Stimulated activated CD4-positive, alpha-beta T cell treated with anti-CD3 and anti-CD28 coated beads, Interleukin-1b, Interleukin-23, amount 100 ng/mL, for 4 hours (primary cell): Measurements from ENCODE around the gene MYBPC2.
A peak's percentile ranks its signal among the peaks of the same experiment; 100 is the strongest.
"Not testable (repeated sequence)": the region's sequence is repeated elsewhere in the genome, so short reads cannot be mapped to it uniquely, and the experiment has no call there.

Experiments used
- DNase-seq, 2 donors: peaks; one replicate each; pipeline ENCODE4 v3.0.0-alpha.2; 2020; ENCODE audit warnings: low read depth in 2 of 2

Gene MYBPC2

DNA sequence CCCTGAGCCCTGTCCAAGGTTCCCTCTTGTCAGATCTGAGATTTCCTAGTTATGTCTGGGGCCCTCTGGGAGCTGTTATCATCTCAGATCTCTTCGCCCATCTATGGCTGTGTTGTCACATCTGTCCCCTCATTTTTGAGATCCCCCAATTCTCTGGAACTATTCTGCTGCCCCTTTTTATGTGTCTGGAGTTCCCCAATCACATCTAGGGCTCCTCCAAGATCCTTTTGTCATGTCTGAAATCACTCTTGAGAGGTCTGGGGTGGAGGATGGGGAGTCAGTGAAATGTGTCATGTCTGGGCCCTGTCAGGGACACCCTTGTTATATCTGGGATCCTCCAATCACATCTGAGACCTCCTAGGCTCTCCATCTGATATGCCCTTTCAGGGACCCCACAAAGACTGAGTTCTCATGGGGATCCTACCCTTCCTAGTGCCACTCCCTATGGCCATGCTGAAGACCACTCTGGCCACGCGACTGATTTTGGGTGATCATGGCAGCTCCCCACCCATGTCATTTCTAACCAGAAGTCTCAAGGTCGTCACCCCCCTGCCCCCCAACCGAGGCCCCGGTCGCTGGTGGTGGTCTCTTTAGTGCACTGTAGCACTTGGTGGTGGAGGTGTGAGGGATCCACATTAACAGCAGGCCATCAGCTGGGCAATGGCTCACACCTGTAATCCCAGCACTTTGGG, 3.8 kb upstream of the MYBPC2 start:
- no peak for DNase-seq

DNA sequence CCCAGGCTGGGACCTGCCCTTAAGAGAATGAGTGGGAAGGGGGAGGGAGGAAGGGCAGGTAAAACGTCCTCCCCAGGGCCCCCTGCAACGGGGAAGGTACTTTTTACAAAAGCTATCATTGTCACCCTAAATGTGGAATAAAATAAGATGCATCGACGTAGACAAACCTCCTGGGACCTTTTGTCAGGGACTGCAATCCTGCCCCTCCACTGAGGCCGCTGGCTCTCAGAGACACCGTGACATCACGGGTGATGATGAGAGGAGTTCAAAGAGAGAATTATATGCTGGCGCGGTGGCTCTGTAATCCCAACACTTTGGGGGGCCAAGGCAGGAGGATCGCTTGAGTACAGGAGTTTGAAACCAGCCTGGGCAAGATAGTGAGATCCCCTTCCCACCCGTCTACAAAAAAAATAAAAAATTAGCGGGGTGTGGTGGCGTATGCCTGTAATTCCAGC, 1.8 kb upstream of the MYBPC2 start:
- no peak for DNase-seq

GRCh38 chr19:50431343-50432220, 1.1 kb upstream of the MYBPC2 start:
- DNase-seq = peak; percentile 81 to 86

GRCh38 chr19:50433201-50434180, 799 bp downstream of the MYBPC2 start:
- DNase-seq = no peak

- no peak for DNase-seq
Observed at GRCh38 chr19:50434525-50434924, 1.8 kb downstream of the MYBPC2 start.

DNA sequence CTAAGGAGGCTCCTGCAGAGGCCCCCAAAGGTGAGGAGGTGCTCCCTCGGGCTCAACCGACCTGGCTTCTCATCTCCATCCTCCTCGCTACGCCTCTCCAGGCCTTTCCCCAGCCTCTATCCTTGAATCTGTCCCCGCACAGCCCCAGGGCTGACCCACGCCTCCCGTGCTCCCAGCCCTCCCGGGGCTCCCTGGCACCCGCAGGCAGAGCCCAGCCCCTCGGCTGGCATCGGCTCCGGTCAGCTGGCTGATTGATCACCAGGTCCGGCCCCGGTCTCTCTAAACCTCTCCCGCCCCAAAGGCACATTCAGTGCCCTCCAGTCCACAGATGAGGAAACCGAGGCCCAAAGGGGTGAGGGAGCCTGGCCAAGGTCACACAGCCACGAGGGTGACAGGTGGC, 2.5 kb downstream of the MYBPC2 start:
- DNase-seq = no peak

DNA sequence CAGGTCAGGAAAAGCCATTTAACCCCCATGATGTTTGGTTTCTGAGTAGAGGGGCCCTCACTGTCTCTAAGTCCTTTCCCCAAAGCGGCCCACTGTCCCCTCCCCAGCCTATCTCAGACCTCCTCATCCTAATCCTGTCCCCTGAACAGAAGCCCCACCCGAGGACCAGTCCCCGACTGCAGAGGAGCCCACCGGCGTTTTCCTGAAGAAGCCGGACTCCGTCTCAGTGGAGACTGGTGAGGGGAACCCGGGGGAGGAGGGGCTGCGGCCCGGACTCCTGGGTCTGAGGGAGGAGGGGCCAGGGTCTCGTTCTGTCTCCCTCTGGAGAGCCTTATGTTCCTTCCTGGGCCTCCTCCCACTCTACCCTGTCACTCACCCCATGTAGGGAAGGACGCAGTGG, 2.9 kb downstream of the MYBPC2 start:
- no peak for DNase-seq

GRCh38 chr19:50437862-50438449, 5.3 kb downstream of the MYBPC2 start:
- no peak for DNase-seq

GRCh38 chr19:50439130-50439529, 6.4 kb downstream of the MYBPC2 start:
- DNase-seq = not testable (repeated sequence)

GRCh38 chr19:50444059-50444458, 11.4 kb downstream of the MYBPC2 start:
- DNase-seq = no peak

GRCh38 chr19:50447053-50447452, 14.4 kb downstream of the MYBPC2 start:
- DNase-seq = no peak

- DNase-seq = no peak
Observed at GRCh38 chr19:50447750-50448149, 15.1 kb downstream of the MYBPC2 start.

- DNase-seq = no peak
Observed at GRCh38 chr19:50449236-50449899, 16.7 kb downstream of the MYBPC2 start.

DNA sequence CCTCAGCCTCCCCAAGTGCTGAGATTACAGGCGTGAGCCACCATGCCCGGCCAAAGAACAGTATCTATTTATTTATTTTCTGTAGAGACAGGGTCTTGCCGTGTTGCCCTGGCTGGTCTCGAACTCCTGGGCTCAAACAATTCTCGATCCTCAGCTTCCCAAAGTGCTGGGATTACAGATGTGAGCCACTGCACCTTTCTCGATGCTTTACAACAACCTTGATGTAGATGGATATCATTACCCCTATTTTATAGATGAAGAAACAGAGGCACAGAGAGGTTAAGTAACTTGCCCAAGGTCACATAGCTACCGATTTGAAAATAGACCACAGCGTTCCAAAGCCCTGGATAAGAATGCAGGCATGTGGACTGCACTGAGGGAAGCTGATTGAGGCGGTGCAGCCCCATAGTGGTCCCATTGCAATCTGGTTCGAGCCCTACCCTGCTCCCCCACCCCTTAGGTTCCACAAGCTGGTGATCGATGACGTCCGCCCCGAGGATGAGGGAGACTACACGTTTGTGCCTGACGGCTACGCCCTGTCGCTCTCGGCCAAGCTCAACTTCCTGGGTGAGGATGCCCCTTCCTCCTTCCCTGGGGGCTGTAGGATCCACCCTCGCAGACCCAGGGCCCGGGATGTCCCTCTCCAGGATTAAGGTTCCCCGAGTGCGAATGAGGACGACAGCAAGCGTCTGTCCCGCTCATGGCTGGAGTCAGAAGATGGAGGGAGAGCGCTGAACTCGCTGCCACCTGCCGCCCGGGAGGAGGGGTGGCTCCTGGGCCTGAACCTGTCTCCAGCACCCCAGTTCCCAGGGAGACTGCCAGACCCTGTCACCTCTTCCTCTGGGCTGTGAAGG, 17.9 kb downstream of the MYBPC2 start:
- no peak for DNase-seq

DNA sequence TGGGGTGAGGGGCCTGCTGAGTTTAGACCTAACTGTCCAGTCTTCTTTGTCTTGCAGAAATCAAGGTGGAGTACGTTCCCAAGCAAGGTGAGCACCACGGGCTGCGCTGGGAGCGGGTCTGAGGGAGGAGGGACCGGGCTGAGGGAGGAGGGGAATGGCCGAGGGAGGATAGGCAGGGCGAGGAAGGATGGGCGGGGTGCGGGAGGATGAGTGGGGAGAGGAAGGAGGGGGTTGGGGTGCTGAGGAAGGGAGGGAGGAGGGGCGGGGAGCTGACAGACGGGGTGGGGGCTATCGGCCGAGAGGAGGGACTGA, 18.5 kb downstream of the MYBPC2 start:
- no peak for DNase-seq

DNA sequence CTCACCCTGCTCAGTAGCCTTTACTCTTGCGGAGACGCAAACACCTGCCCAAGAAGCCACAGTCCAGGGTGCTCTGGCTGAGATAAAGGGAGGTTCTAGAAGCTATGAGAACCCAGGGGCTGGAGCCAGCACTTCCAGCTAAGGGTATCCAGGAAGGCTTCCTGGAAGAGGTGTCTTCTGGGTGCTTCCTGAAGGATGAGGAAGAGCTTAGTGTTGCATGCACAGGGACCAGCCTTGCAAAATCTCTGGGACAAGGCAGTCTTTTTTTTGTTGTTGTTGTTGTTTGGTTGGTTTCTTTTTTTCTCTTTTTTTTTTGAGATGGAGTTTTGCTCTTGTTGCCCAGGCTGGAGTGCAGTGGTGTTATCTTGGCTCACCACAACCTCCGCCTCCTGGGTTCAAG, 20.6 kb downstream of the MYBPC2 start:
- DNase-seq = no peak

DNA sequence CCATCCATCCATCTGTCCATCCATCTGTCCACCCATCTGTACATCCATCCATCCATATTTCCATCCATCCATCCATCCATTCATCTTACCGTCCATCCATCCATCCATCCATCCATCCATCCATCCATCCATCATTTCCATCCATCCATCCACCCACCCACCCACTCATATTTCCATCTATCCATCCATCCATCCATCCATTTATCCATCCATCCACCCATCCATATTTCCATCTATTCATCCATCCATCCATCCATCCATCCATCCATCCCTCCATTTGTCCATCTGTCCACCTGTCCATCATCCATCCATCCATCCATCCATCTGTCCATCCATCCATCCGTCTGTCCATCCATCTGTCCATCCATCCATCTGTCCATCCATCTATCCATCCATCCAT, 23.3 kb downstream of the MYBPC2 start:
- DNase-seq = no peak

- DNase-seq = no peak
Observed at GRCh38 chr19:50457300-50457699, 24.6 kb downstream of the MYBPC2 start.

GRCh38 chr19:50458396-50459066, 25.8 kb downstream of the MYBPC2 start:
- no peak for DNase-seq

DNA sequence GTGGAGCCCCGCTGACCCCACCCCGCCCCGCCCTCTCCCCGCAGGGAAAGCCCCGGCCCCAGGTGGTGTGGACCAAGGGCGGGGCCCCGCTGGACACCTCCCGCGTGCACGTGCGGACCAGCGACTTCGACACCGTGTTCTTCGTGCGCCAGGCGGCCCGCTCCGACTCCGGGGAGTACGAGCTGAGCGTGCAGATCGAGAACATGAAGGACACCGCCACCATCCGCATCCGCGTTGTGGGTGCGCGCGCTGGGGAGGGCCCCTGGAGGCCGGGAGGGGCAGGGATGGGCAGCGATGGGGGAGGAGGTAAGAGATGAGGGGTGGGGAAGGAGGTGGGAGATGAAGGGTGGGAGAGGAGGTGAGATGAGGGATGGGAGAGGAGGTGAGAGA, 26.4 kb downstream of the MYBPC2 start:
- DNase-seq = no peak
